C4-2B (cell line): ENCODE results near the gene SLC17A4.
A peak's percentile ranks its signal among the peaks of the same experiment; 100 is the strongest.

ENCODE experiments used
- H3K27ac ChIP-seq: fragments of 450-650 bp; 2 replicates; pipeline ENCODE4 v1.5.1; 2017
- ZFX ChIP-seq: fragments of 450-650 bp; IDR thresholded peaks from 2 replicates; pipeline ENCODE4 v1.6.1; 2017
- TF ChIP-seq, protein P1 (sequence below): fragments of 450-650 bp; conservative IDR thresholded peaks from 2 replicates; pipeline ENCODE4 v1.5.1; 2017; ENCODE audit warnings: mild to moderate bottlenecking

The SLC17A4 gene

DNA sequence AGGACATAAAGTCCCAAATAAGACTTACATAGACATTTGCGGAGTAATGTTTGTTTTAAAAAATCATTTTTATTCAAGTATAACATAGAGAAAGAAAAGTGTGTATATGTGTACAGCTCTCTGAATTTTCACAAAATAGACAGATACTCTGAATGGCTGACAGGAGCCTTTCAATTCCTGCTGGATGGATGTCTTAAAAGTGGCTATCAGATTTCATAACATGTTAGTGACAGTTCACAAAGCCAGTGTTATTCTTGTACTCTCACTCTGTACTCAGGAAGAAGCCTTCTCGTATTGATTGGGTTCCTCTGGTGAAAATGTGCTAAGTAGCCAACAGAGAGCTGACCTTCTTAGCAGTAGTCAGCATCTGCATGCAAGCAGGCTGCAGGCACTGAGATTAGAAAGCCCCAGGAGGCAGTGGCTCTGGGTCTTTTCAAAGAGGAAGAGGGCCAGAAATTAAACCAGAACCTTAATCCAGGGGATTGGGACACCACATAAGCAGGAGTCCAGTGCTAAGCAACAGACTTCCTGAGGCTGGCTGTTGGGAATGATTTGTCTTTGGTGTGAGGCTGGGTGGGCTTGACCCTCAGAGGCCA, 19.7 kb downstream of the SLC17A4 start:
- H3K27ac ChIP-seq, result no peak overlapping the region
- TF ChIP-seq, protein P1, sequence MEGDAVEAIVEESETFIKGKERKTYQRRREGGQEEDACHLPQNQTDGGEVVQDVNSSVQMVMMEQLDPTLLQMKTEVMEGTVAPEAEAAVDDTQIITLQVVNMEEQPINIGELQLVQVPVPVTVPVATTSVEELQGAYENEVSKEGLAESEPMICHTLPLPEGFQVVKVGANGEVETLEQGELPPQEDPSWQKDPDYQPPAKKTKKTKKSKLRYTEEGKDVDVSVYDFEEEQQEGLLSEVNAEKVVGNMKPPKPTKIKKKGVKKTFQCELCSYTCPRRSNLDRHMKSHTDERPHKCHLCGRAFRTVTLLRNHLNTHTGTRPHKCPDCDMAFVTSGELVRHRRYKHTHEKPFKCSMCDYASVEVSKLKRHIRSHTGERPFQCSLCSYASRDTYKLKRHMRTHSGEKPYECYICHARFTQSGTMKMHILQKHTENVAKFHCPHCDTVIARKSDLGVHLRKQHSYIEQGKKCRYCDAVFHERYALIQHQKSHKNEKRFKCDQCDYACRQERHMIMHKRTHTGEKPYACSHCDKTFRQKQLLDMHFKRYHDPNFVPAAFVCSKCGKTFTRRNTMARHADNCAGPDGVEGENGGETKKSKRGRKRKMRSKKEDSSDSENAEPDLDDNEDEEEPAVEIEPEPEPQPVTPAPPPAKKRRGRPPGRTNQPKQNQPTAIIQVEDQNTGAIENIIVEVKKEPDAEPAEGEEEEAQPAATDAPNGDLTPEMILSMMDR, result no peak
- TF ChIP-seq ZFX, result no peak

DNA sequence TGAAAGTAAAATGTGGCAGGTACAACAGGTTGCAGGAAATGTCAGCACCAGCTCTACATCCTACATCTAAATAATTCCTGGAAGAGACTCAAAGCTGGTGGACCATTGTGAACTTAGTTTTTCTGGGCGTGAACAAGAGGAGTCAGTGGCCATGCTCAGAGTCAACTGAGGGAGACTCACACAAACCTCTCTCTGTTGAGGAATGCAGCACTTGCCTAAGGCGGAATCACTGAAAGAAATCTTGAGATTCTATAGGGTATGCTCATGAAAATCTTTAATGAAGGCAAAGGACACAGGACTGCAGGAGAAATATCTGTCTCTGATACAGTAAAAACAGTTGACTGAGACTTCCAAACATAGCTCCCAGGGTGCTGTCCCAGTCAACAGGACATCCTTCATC, 22.5 kb downstream of the SLC17A4 start:
- TF ChIP-seq, protein P1, result no peak
- TF ChIP-seq ZFX, result no peak
- no peak overlapping the region for H3K27ac ChIP-seq

DNA sequence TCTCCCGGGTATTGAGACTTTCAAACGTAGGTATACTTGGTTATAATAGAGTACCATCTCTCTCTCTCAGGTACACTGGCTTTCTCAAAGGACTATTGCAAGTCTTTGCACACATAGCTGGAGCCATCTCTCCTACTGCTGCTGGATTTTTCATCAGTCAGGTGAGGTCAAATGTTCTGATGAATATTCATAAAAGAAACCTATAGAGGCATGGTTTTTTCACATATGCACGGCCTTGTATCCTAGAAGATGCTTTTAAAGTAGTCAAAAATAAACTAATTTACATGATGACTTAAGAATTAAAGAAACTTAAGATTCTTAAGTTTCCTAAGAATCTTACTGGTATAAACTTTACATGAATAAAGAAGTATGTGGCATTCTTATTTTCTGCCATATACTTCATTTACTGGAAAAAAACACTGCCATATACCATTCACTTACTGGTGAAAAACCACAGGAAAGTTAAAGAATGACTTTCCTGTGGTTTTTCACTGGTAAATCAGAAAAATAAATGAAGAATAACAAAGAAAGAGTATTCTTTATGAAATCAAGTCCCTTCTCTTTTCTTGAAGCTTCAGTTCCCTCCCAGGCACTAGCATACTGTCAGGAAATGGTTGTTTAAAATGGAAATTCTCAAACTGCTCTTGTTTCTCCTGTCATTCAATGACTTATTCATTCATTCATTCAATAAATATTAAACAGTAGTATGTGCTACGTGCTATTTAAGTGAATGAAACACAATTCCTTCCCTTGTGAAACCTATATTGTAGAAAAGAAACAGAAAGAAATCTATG, 23.5 kb downstream of the SLC17A4 start:
- no peak for TF ChIP-seq ZFX
- TF ChIP-seq, protein P1, result no peak
- H3K27ac ChIP-seq, result no peak overlapping the region

DNA sequence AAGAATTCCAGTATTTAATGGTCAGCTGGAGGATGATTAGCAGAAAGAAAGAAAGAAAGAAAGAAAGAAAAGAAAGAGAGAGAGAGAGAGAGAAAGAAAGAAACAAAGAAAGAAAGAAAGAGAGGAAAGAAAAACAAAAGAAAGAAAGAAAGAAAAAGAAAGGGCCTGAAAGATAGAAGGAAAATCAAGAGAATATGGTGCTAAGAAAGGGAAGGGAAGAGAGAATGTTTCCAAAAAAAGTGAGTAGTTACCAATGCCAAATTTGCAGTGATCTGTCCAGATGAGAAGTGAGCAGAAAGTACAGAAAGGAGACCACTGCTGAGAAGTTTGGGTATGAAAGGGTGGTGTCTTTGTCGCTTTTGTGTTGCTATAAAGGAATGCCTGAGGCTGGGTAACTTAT, 26.6 kb downstream of the SLC17A4 start:
- no peak for TF ChIP-seq ZFX
- TF ChIP-seq, protein P1, result no peak
- H3K27ac ChIP-seq, result no peak overlapping the region

DNA sequence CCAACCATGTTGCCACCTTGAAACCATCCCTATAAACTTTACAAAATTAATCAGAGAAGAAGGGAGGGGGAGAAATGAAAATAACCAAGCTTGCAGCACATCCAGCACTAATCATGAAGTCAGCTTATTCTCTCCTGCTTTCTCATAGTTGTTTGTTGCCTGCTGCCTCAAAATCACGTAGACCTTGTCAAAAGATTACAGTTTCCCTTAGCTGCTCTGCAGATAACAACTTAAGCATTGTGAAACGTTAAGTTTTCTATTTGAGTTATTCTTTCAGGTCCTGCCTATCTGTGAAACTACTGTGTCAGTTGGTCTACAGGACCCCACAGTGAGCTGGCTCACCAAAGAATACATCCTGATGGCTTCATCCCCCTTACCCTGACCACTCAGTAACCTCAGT, 32.9 kb downstream of the SLC17A4 start:
- no peak overlapping the region for H3K27ac ChIP-seq
- TF ChIP-seq, protein P1, result no peak

DNA sequence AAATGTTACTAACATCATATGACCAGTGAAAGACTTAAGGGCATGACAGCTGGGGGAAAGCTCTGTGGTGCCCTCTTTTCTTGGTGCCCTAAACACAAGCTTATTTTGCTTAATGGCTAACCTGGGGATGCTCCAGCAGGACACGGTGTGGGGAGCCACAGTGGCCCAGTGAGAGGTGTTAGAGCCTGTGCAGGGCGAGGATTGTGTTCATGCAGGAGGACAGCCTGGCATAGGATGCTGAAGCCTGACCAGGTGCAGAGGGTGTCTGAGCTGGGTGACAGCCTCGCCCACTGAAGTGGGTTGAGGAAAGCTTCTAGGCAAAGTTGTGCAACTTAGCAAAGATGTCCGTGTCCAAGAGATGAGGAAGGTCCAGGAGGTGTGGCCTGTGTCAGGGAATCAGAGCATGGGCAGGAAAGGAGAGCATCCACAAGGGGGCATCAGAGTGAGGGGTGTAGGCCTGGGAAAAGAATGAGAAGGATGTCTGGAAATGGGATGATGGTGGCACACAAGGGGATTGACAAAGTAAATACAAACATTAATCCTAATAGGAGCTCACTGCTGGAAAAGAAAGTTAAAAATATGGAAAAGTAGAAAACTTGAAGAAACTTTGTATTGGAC, 33.9 kb downstream of the SLC17A4 start:
- H3K27ac ChIP-seq, result no peak overlapping the region
- no peak for TF ChIP-seq ZFX
- TF ChIP-seq, protein P1, result peak; percentile 81

DNA sequence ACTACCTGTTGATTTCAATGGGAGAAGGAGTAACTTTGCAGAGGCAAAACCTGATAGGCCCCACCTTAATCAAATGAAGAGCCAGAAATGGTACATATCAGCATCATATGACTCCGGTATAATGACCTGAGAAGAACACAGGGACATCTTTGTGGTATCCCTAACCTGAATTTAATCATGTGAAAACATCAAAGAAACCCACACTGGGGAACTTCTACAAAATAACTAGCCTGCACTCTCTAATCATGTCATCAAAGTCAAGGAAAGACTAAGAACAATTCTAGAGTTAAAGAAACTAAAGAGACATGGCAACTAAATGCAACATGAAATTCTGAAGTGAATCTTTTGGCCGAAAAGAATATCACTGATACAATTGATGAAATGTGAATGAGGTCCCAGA, 34.9 kb downstream of the SLC17A4 start:
- TF ChIP-seq, protein P1, result no peak
- TF ChIP-seq ZFX, result no peak
- H3K27ac ChIP-seq, result no peak overlapping the region
